Urothelium cell line (cell line): ENCODE results near the gene LANCL1.

Source experiments
- DNase-seq: peaks from one replicate; pipeline ENCODE4 v3.0.0; 2011; ENCODE audit warnings: low spot score, mixed read lengths
- FAIRE-seq: peaks from 2 replicates; lab custom pipeline; 2011; peaks lifted over from hg19 to GRCh38; lab: Jason Lieb, UNC

The LANCL1 gene

GRCh38 chr2:210476194-210477128 lies at the start of gene LANCL1:
Gene LANCL1 (minus strand): TSS chr2:210476759. CDS start chr2:210476396, 363 bp downstream.
- DNase-seq, result peak; percentile 92
- no peak for FAIRE-seq

- FAIRE-seq (no peak), DNase-seq (no peak)
Observed at GRCh38 chr2:210524533-210524932, 48.0 kb upstream of the LANCL1 start.

- no peak for DNase-seq
- FAIRE-seq, result no peak
Observed at GRCh38 chr2:210523650-210524289, 47.2 kb upstream of the LANCL1 start.

- DNase-seq (no peak), FAIRE-seq (no peak)
Observed at GRCh38 chr2:210522399-210522798, 45.8 kb upstream of the LANCL1 start.

GRCh38 chr2:210519594-210519993 lies 43.0 kb upstream of the LANCL1 start:
- DNase-seq (no peak), FAIRE-seq (no peak)

- no peak for FAIRE-seq
Observed at GRCh38 chr2:210517264-210517663, 40.7 kb upstream of the LANCL1 start.

GRCh38 chr2:210515911-210516310 lies 39.4 kb upstream of the LANCL1 start:
- no peak for FAIRE-seq
- no peak for DNase-seq

More at GRCh38 chr2:210517264-210517663, 40.7 kb upstream of the LANCL1 start:
- DNase-seq, result no peak

GRCh38 chr2:210503725-210504191 lies 27.2 kb upstream of the LANCL1 start:
- FAIRE-seq (no peak), DNase-seq (no peak)

- FAIRE-seq (no peak), DNase-seq (peak; percentile 26)
Observed at GRCh38 chr2:210503001-210503623, 26.6 kb upstream of the LANCL1 start.

GRCh38 chr2:210496512-210496911 lies 20.0 kb upstream of the LANCL1 start:
- DNase-seq (no peak), FAIRE-seq (no peak)

- DNase-seq (no peak), FAIRE-seq (no peak)
Observed at GRCh38 chr2:210493528-210493927, 17.0 kb upstream of the LANCL1 start.

GRCh38 chr2:210481601-210482175 lies 5.1 kb upstream of the LANCL1 start:
- DNase-seq, result no peak
- FAIRE-seq, result no peak

- FAIRE-seq (no peak), DNase-seq (no peak)
Observed at GRCh38 chr2:210480764-210481163, 4.2 kb upstream of the LANCL1 start.

GRCh38 chr2:210480079-210480478 lies 3.5 kb upstream of the LANCL1 start:
- no peak for FAIRE-seq
- DNase-seq, result no peak

GRCh38 chr2:210478661-210479060 lies 2.1 kb upstream of the LANCL1 start:
- FAIRE-seq, result no peak

GRCh38 chr2:210477496-210477895 lies 937 bp upstream of the LANCL1 start:
- DNase-seq, result peak; percentile 70
- FAIRE-seq, result no peak

More at GRCh38 chr2:210478661-210479060, 2.1 kb upstream of the LANCL1 start:
- DNase-seq, result no peak

- FAIRE-seq (no peak), DNase-seq (no peak)
Observed at GRCh38 chr2:210475706-210476105, 853 bp downstream of the LANCL1 start.

- no peak for FAIRE-seq
- DNase-seq, result no peak
Observed at GRCh38 chr2:210474776-210475175, 1.8 kb downstream of the LANCL1 start.

GRCh38 chr2:210461401-210461800 lies 15.2 kb downstream of the LANCL1 start:
- FAIRE-seq (no peak), DNase-seq (no peak)

GRCh38 chr2:210460322-210461227 lies 16.0 kb downstream of the LANCL1 start:
- FAIRE-seq (no peak), DNase-seq (no peak)
